ENCODE data around the gene HAO2. TPM values are rescaled to one million over a fixed set of nuclear protein-coding genes. Genes with fewer than 3 reads are reported as not detected.

Gene HAO2
- total RNA-seq, 6 experiments from 2014 or later, result 33.9 to 282 (median 99.3) TPM

- TF ChIP-seq, protein P1, sequence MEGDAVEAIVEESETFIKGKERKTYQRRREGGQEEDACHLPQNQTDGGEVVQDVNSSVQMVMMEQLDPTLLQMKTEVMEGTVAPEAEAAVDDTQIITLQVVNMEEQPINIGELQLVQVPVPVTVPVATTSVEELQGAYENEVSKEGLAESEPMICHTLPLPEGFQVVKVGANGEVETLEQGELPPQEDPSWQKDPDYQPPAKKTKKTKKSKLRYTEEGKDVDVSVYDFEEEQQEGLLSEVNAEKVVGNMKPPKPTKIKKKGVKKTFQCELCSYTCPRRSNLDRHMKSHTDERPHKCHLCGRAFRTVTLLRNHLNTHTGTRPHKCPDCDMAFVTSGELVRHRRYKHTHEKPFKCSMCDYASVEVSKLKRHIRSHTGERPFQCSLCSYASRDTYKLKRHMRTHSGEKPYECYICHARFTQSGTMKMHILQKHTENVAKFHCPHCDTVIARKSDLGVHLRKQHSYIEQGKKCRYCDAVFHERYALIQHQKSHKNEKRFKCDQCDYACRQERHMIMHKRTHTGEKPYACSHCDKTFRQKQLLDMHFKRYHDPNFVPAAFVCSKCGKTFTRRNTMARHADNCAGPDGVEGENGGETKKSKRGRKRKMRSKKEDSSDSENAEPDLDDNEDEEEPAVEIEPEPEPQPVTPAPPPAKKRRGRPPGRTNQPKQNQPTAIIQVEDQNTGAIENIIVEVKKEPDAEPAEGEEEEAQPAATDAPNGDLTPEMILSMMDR (IDR thresholded peaks at IDR 0.05), result no peak
- TF ChIP-seq POLR2A (IDR thresholded peaks at IDR 0.05), result no peak
- ATAC-seq, result no peak
- Histone ChIP-seq H3K4me3 (no peak overlapping the region), H3K27ac (no peak overlapping the region), H3K27me3 (no peaks in the 10 kb centered on the region), H3K4me1 (no peaks in the 10 kb centered on the region), H3K36me3 (no peaks in the 10 kb centered on the region), H3K9me3 (no peaks in the 10 kb centered on the region)
- whole genome bisulfite sequencing (ENCODE audit: insufficient coverage, low coverage, low lambda C conversion rate, missing lambda C conversion rate), result 75% methylated on average over 4 of the region's 4 CpGs
- intact Hi-C loops (cut with DNase I), result no loop called here
- DNase-seq, result no peak
Measured at GRCh38 chr1:119429687-119430086, 61.1 kb downstream of the HAO2 start.

- Histone ChIP-seq H3K4me1 (no peaks in the 10 kb centered on the region), H3K27ac (no peak overlapping the region), H3K36me3 (no peaks in the 10 kb centered on the region), H3K27me3 (no peaks in the 10 kb centered on the region), H3K4me3 (no peak overlapping the region), H3K9me3 (no peaks in the 10 kb centered on the region)
- ATAC-seq (no peak), DNase-seq (no peak)
- intact Hi-C loops (cut with DNase I), result no loop called here
- 78% methylated on average over 2 of the region's 2 CpGs for WGBS (ENCODE audit: insufficient coverage, low coverage, low lambda C conversion rate, missing lambda C conversion rate)
- no peak for TF ChIP-seq POLR2A (IDR thresholded peaks at IDR 0.05)
Measured at GRCh38 chr1:119430486-119430885, 61.9 kb downstream of the HAO2 start.

DNA sequence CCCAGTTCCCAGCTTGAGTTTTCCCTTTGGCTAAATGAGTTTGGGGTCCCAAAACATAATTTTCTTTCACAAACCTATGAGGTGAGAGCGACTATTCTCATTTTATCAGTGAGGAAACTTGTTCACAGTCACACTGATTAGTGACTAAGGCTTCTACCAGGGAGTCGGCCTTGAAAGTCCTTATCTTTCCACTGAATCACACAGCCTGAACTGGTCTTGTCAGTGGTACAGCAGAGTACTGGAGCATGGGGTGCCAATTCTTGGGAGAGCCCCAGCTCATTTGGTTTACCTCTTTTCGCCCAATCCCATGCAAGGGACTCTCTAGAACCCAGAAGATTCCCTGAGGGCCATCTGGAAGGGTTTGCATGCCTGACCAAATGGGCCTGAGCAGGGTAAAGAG is 63.3 kb downstream of the HAO2 start:
- no peak for TF ChIP-seq POLR2A (IDR thresholded peaks at IDR 0.05)
- TF ChIP-seq, protein P1 (IDR thresholded peaks at IDR 0.05), result no peak
- H3K4me1 ChIP-seq, result no peaks in the 10 kb centered on the region
- no peak for ATAC-seq
- H3K27ac ChIP-seq, result no peak overlapping the region
- H3K27me3 ChIP-seq, result no peaks in the 10 kb centered on the region
- no peaks in the 10 kb centered on the region for H3K36me3 ChIP-seq
- DNase-seq, result no peak
- H3K9me3 ChIP-seq, result no peaks in the 10 kb centered on the region
- intact Hi-C loops (cut with DNase I), result no loop called here
- no peak overlapping the region for H3K4me3 ChIP-seq
- 37% methylated on average over 2 of the region's 3 CpGs for WGBS (ENCODE audit: insufficient coverage, low coverage, low lambda C conversion rate, missing lambda C conversion rate)

GRCh38 chr1:119435052-119435451 is 66.5 kb downstream of the HAO2 start:
- Histone ChIP-seq H3K27ac (no peak overlapping the region), H3K27me3 (no peaks in the 10 kb centered on the region), H3K4me1 (peaks cover 0 to 9% (median 3%) of the 10 kb centered on the region in 4 donors), H3K36me3 (no peaks in the 10 kb centered on the region), H3K9me3 (no peaks in the 10 kb centered on the region), H3K4me3 (no peak overlapping the region)
- TF ChIP-seq, protein P1 (IDR thresholded peaks at IDR 0.05), result no peak
- TF ChIP-seq POLR2A (IDR thresholded peaks at IDR 0.05), result no peak
- WGBS (ENCODE audit: insufficient coverage, low coverage, low lambda C conversion rate, missing lambda C conversion rate), result 71% methylated on average over 3 of the region's 3 CpGs
- ATAC-seq (no peak), DNase-seq (no peak)
- intact Hi-C loops (cut with DNase I), result no loop called here

GRCh38 chr1:119438761-119439160 is 70.2 kb downstream of the HAO2 start:
- H3K36me3 ChIP-seq, result no peaks in the 10 kb centered on the region
- H3K27ac ChIP-seq, result no peak overlapping the region
- DNase-seq (no peak), ATAC-seq (no peak)
- TF ChIP-seq POLR2A (IDR thresholded peaks at IDR 0.05), result no peak
- TF ChIP-seq, protein P1 (IDR thresholded peaks at IDR 0.05), result no peak
- H3K4me1 ChIP-seq, result peaks cover 0 to 9% (median 4%) of the 10 kb centered on the region in 4 donors
- no peak overlapping the region for H3K4me3 ChIP-seq
- H3K9me3 ChIP-seq, result no peaks in the 10 kb centered on the region
- no peaks in the 10 kb centered on the region for H3K27me3 ChIP-seq
- intact Hi-C loops (cut with DNase I), result no loop called here
- 30% methylated on average over 2 of the region's 2 CpGs for WGBS (ENCODE audit: insufficient coverage, low coverage, low lambda C conversion rate, missing lambda C conversion rate)
